AG08396 (cell line): Measurements from ENCODE around the gene MTCH1.
"Not testable (repeated sequence)": the region's sequence is repeated elsewhere in the genome, so short reads cannot be mapped to it uniquely, and the experiment has no call there.

Source experiments
- DNase-seq: peaks from one replicate; pipeline ENCODE4 v3.0.0; 2012; ENCODE audit warnings: low spot score, mixed read lengths

Gene MTCH1

GRCh38 chr6:36954262-36954931 lies 31.6 kb downstream of the MTCH1 start, which contains the start of gene PI16:
Gene PI16, plus strand, starts transcription at chr6:36954738. Its CDS starts 23 bp downstream, at chr6:36954761.
- DNase-seq: no peak

GRCh38 chr6:36953931-36954261 lies 32.1 kb downstream of the MTCH1 start:
- no peak for DNase-seq

- DNase-seq: peak; percentile 44
These were observed 36.4 kb downstream of the MTCH1 start for GRCh38 chr6:36949636-36950035.

- not testable (repeated sequence) for DNase-seq
These were observed 36.9 kb downstream of the MTCH1 start for GRCh38 chr6:36949076-36949475.

GRCh38 chr6:36947570-36948351 lies 38.2 kb downstream of the MTCH1 start:
- DNase-seq: peak; percentile 3

GRCh38 chr6:36946526-36946925 lies 39.5 kb downstream of the MTCH1 start:
- DNase-seq: peak; percentile 3

- DNase-seq: no peak
These were observed 40.7 kb downstream of the MTCH1 start for GRCh38 chr6:36945301-36945700.

GRCh38 chr6:36944650-36945049 lies 41.3 kb downstream of the MTCH1 start:
- DNase-seq: no peak

- DNase-seq: not testable (repeated sequence)
These were observed 43.7 kb downstream of the MTCH1 start for GRCh38 chr6:36942329-36942728.

- DNase-seq: not testable (repeated sequence)
These were observed 44.4 kb downstream of the MTCH1 start for GRCh38 chr6:36941561-36941960.

- no peak for DNase-seq
These were observed 46.0 kb downstream of the MTCH1 start for GRCh38 chr6:36940027-36940426.

- not testable (repeated sequence) for DNase-seq
These were observed 47.0 kb downstream of the MTCH1 start for GRCh38 chr6:36939005-36939404.

GRCh38 chr6:36938536-36938935 lies 47.5 kb downstream of the MTCH1 start:
- DNase-seq: peak; percentile 83

- DNase-seq: no peak
These were observed 48.1 kb downstream of the MTCH1 start for GRCh38 chr6:36937896-36938295.

GRCh38 chr6:36936824-36937223 lies 49.2 kb downstream of the MTCH1 start:
- no peak for DNase-seq

- no peak for DNase-seq
These were observed 51.1 kb downstream of the MTCH1 start for GRCh38 chr6:36934901-36935300.

GRCh38 chr6:36933519-36933918 lies 52.5 kb downstream of the MTCH1 start:
- DNase-seq: no peak

- no peak for DNase-seq
These were observed 52.9 kb downstream of the MTCH1 start for GRCh38 chr6:36933102-36933501.

- DNase-seq: no peak
These were observed 55.5 kb downstream of the MTCH1 start for GRCh38 chr6:36930483-36930882.

- DNase-seq: peak; percentile 43
These were observed 56.4 kb downstream of the MTCH1 start for GRCh38 chr6:36929607-36930006.

- no peak for DNase-seq
These were observed 56.8 kb downstream of the MTCH1 start for GRCh38 chr6:36929152-36929551.

- DNase-seq: no peak
These were observed 57.5 kb downstream of the MTCH1 start for GRCh38 chr6:36928547-36928918.

- no peak for DNase-seq
These were observed 58.1 kb downstream of the MTCH1 start for GRCh38 chr6:36927691-36928546.
